Suprapubic skin (tissue), 4 donors: ENCODE results near the gene ASTE1. TPM values are rescaled to one million over a fixed set of nuclear protein-coding genes. Genes with fewer than 3 reads are reported as not detected.

ENCODE experiments used
- DNase-seq, 2 donors: peaks; one replicate each; pipeline ENCODE4 v3.0.0-alpha.2; 2019; ENCODE audit warnings: low spot score in 2 of 2
- H3K27ac ChIP-seq: fragments of 200-600 bp; sonication (generic); one replicate; pipeline ENCODE4 v1.5.1; 2019
- H3K27me3 ChIP-seq: fragments of 200-600 bp; sonication (generic); one replicate; pipeline ENCODE4 v1.5.1; 2019
- H3K36me3 ChIP-seq: fragments of 200-600 bp; sonication (generic); one replicate; pipeline ENCODE4 v1.5.1; 2019
- H3K4me1 ChIP-seq: fragments of 200-600 bp; sonication (generic); one replicate; pipeline ENCODE4 v1.5.1; 2019
- H3K4me3 ChIP-seq: fragments of 200-600 bp; sonication (generic); one replicate; pipeline ENCODE4 v1.5.1; 2019; ENCODE audit warnings: mild to moderate bottlenecking
- H3K9me3 ChIP-seq: fragments of 200-600 bp; sonication (generic); one replicate; pipeline ENCODE4 v1.5.1; 2019
- CTCF ChIP-seq, 2 donors: fragments of 200-600 bp in 1 of 2; fragments of 450-650 bp in 1 of 2; sonication (generic) in 1 of 2; IDR thresholded peaks; one replicate each; pipeline ENCODE4 v1.5.1; 2016 to 2019; ENCODE audit warnings: antibody characterized with exemption in 2 of 2, mild to moderate bottlenecking in 1 of 2, moderate library complexity in 1 of 2
- EP300 ChIP-seq: sonication (generic); formaldehyde crosslinking; IDR thresholded peaks from one replicate; pipeline ENCODE4 v1.6.1; 2017; ENCODE audit warnings: antibody characterized with exemption
- POLR2A ChIP-seq, 2 donors: fragments of 450-650 bp; IDR thresholded peaks; one replicate each; pipeline ENCODE4 v1.6.1; 2017; ENCODE audit warnings: antibody characterized with exemption in 2 of 2, mild to moderate bottlenecking in 2 of 2, moderate library complexity in 2 of 2
- POLR2AphosphoS5 ChIP-seq, 3 donors: sonication (generic); formaldehyde crosslinking; IDR thresholded peaks; one replicate each; pipeline ENCODE4 v1.6.1; 2017; ENCODE audit warnings: antibody characterized with exemption in 3 of 3
- WGBS: methylation state at CpG from one replicate; pipeline ENCODE4 v1.1.5; 2018; 5-methylcytosine and 5-hydroxymethylcytosine counted together
- total RNA-seq, 4 donors: library from RNA; depleted of rRNA; stranded (reverse); fragments of >200 nt; gene quantifications; one replicate each; pipeline ENCODE4 v1.1.0, GENCODE V29; 2016

The ASTE1 gene
- total RNA-seq, 4 donors from 2014 or later = 2.4 to 8.2 (median 5.6) TPM

- DNase-seq = no peak
- 95% methylated on average over 3 of the region's 3 CpGs for WGBS
- H3K27me3 ChIP-seq = no peaks in the 10 kb centered on the region
- TF ChIP-seq POLR2A (IDR thresholded peaks at IDR 0.05) = no peak
- no peak for TF ChIP-seq CTCF (IDR thresholded peaks at IDR 0.05)
- TF ChIP-seq POLR2AphosphoS5 (IDR thresholded peaks at IDR 0.05) = no peak
- TF ChIP-seq EP300 = no peak
- H3K36me3 ChIP-seq = peaks cover 59% of the 10 kb centered on the region
- no peak overlapping the region for H3K4me3 ChIP-seq
- H3K9me3 ChIP-seq = no peaks in the 10 kb centered on the region
- H3K27ac ChIP-seq = no peak overlapping the region
- H3K4me1 ChIP-seq = no peaks in the 10 kb centered on the region
Observed at GRCh38 chr3:130968221-130968620, 58.4 kb downstream of the ASTE1 start.

GRCh38 chr3:130967281-130967680, 59.3 kb downstream of the ASTE1 start:
- TF ChIP-seq POLR2AphosphoS5 (IDR thresholded peaks at IDR 0.05) (no peak), POLR2A (IDR thresholded peaks at IDR 0.05) (no peak), EP300 (no peak), CTCF (IDR thresholded peaks at IDR 0.05) (no peak)
- Histone ChIP-seq H3K27ac (no peak overlapping the region), H3K4me1 (no peaks in the 10 kb centered on the region), H3K36me3 (peaks cover 58% of the 10 kb centered on the region), H3K27me3 (no peaks in the 10 kb centered on the region), H3K4me3 (no peak overlapping the region), H3K9me3 (no peaks in the 10 kb centered on the region)
- WGBS = 93% methylated on average over 2 of the region's 2 CpGs
- no peak for DNase-seq

- WGBS = 74% methylated on average over 3 of the region's 3 CpGs
- H3K27me3 ChIP-seq = no peaks in the 10 kb centered on the region
Observed at GRCh38 chr3:130963878-130964277, 62.7 kb downstream of the ASTE1 start.

More at GRCh38 chr3:130963878-130964277, 62.7 kb downstream of the ASTE1 start:
- H3K27ac ChIP-seq = no peak overlapping the region
- DNase-seq = no peak
- peaks cover 58% of the 10 kb centered on the region for H3K36me3 ChIP-seq
- H3K4me3 ChIP-seq = no peak overlapping the region
- TF ChIP-seq POLR2AphosphoS5 (IDR thresholded peaks at IDR 0.05) (no peak), EP300 (no peak), CTCF (IDR thresholded peaks at IDR 0.05) (no peak), POLR2A (IDR thresholded peaks at IDR 0.05) (no peak)
- H3K9me3 ChIP-seq = no peaks in the 10 kb centered on the region
- H3K4me1 ChIP-seq = no peaks in the 10 kb centered on the region

Other genes starting within 250 kb of the ASTE1 start
- 10 to 100 TPM; 55.1 to 69.9 (median 64.3) TPM for gene ATP2C1, start 132.7 kb downstream of the ASTE1 start, total RNA-seq
- gene NEK11, start 52 bp upstream of the ASTE1 start, total RNA-seq = 10 to 100 TPM in 1 of 4 donors, 1 to 10 TPM in 3; 4.2 to 11.0 (median 7.5) TPM